ENCODE results near the gene DNAH3. TPM values are rescaled to one million over a fixed set of nuclear protein-coding genes. Genes with fewer than 3 reads are reported as not detected.
"Not testable (repeated sequence)": the region's sequence is repeated elsewhere in the genome, so short reads cannot be mapped to it uniquely, and the experiment has no call there.

Gene DNAH3
- total RNA-seq, 1 donor from 2014 or later: 1.0 TPM

GRCh38 chr16:20976576-20976975, 174.1 kb downstream of the DNAH3 start:
- intact Hi-C loops (cut with DNase I): no loop called here
- ATAC-seq (no peak), DNase-seq (ENCODE audit: missing footprints) (no peak)

GRCh38 chr16:20973201-20973600, 177.4 kb downstream of the DNAH3 start:
- intact Hi-C loops (cut with DNase I); ATAC-seq; DNase-seq (ENCODE audit: missing footprints): not testable (repeated sequence)

- DNase-seq (ENCODE audit: missing footprints) (no peak), ATAC-seq (no peak)
- intact Hi-C loops (cut with DNase I): no loop called here
These were observed 179.2 kb downstream of the DNAH3 start for GRCh38 chr16:20971401-20971800.

- no peak for ATAC-seq
These were observed 181.3 kb downstream of the DNAH3 start for GRCh38 chr16:20969386-20969785.

GRCh38 chr16:20968765-20969164, 181.9 kb downstream of the DNAH3 start:
- intact Hi-C loops (cut with DNase I): no loop called here
- no peak for ATAC-seq
- no peak for DNase-seq (ENCODE audit: missing footprints)

More at GRCh38 chr16:20969386-20969785, 181.3 kb downstream of the DNAH3 start:
- DNase-seq (ENCODE audit: missing footprints): no peak
- intact Hi-C loops (cut with DNase I): no loop called here

GRCh38 chr16:20960899-20961298, 189.7 kb downstream of the DNAH3 start:
- ATAC-seq (no peak), DNase-seq (ENCODE audit: missing footprints) (no peak)
- intact Hi-C loops (cut with DNase I): no loop called here

- intact Hi-C loops (cut with DNase I): no loop called here
- no peak for ATAC-seq
- no peak for DNase-seq (ENCODE audit: missing footprints)
These were observed 193.5 kb downstream of the DNAH3 start for GRCh38 chr16:20957153-20957552.

- DNase-seq (ENCODE audit: missing footprints) (no peak), ATAC-seq (no peak)
- intact Hi-C loops (cut with DNase I): no loop called here
These were observed 194.3 kb downstream of the DNAH3 start for GRCh38 chr16:20956319-20956718.

- no peak for DNase-seq (ENCODE audit: missing footprints)
- no peak for ATAC-seq
- intact Hi-C loops (cut with DNase I): no loop called here
These were observed 196.1 kb downstream of the DNAH3 start for GRCh38 chr16:20954574-20954973.

- intact Hi-C loops (cut with DNase I): no loop called here
- no peak for ATAC-seq
- no peak for DNase-seq (ENCODE audit: missing footprints)
These were observed 198.3 kb downstream of the DNAH3 start for GRCh38 chr16:20952139-20952920.

- DNase-seq (ENCODE audit: missing footprints): no peak
- ATAC-seq: no peak
- intact Hi-C loops (cut with DNase I): no loop called here
These were observed 200.4 kb downstream of the DNAH3 start for GRCh38 chr16:20950294-20950693.

GRCh38 chr16:20949660-20950059, 201.0 kb downstream of the DNAH3 start:
- intact Hi-C loops (cut with DNase I): no loop called here
- ATAC-seq: no peak

GRCh38 chr16:20948444-20948843, 202.2 kb downstream of the DNAH3 start:
- no peak for ATAC-seq
- intact Hi-C loops (cut with DNase I): no loop called here

More at GRCh38 chr16:20949660-20950059, 201.0 kb downstream of the DNAH3 start:
- no peak for DNase-seq (ENCODE audit: missing footprints)

GRCh38 chr16:20946015-20946629, 204.5 kb downstream of the DNAH3 start:
- DNase-seq (ENCODE audit: missing footprints): no peak
- ATAC-seq: no peak
- intact Hi-C loops (cut with DNase I): no loop called here

More at GRCh38 chr16:20948444-20948843, 202.2 kb downstream of the DNAH3 start:
- DNase-seq (ENCODE audit: missing footprints): no peak

GRCh38 chr16:20945575-20945875, 205.1 kb downstream of the DNAH3 start:
- not testable (repeated sequence) for DNase-seq (ENCODE audit: missing footprints); ATAC-seq
- intact Hi-C loops (cut with DNase I): loop anchor here (2.0 kb wide), 1 partner anchor 95 kb away; no protein-coding TSS in a partner anchor

- ATAC-seq (peak; percentile 42), DNase-seq (ENCODE audit: missing footprints) (no peak)
- intact Hi-C loops (cut with DNase I): loop anchor here (2.0 kb wide), 1 partner anchor 94 kb away; no protein-coding TSS in a partner anchor
These were observed 205.6 kb downstream of the DNAH3 start for GRCh38 chr16:20944861-20945574.

GRCh38 chr16:20942256-20942655, 208.4 kb downstream of the DNAH3 start:
- ATAC-seq (no peak), DNase-seq (ENCODE audit: missing footprints) (no peak)
- intact Hi-C loops (cut with DNase I): no loop called here

GRCh38 chr16:20941636-20941926, 209.1 kb downstream of the DNAH3 start:
- ATAC-seq: no peak
- intact Hi-C loops (cut with DNase I): no loop called here
- no peak for DNase-seq (ENCODE audit: missing footprints)

GRCh38 chr16:20940871-20941635, 209.6 kb downstream of the DNAH3 start:
- intact Hi-C loops (cut with DNase I): no loop called here
- DNase-seq (ENCODE audit: missing footprints) (no peak), ATAC-seq (no peak)
